Endodermal cell (in vitro differentiated cells): ENCODE results near the gene PCDHA1. TPM values are rescaled to one million over a fixed set of nuclear protein-coding genes. Genes with fewer than 3 reads are reported as not detected.

Source experiments
- DNase-seq: peaks from one replicate; pipeline ENCODE4 v3.0.0-alpha.2; 2017
- H3K27ac ChIP-seq: 2 replicates; pipeline ENCODE4 v1.5.1; 2013; ENCODE audit warnings: mild to moderate bottlenecking, low read depth, low read length, moderate library complexity
- H3K27me3 ChIP-seq: 2 replicates; pipeline ENCODE4 v1.6.1; 2013; ENCODE audit warnings: mild to moderate bottlenecking, low read length, moderate library complexity; ENCODE audit not compliant: insufficient read depth, control insufficient read depth, poor library complexity, severe bottlenecking
- H3K36me3 ChIP-seq: 2 replicates; pipeline ENCODE4 v1.7.0; 2013; ENCODE audit warnings: mild to moderate bottlenecking, low read length, moderate library complexity; ENCODE audit not compliant: control insufficient read depth, insufficient read depth
- H3K4me1 ChIP-seq: one replicate; pipeline ENCODE4 v1.7.0; 2013; ENCODE audit warnings: low read length; ENCODE audit not compliant: control insufficient read depth, insufficient read depth
- H3K4me3 ChIP-seq: 2 replicates; pipeline ENCODE4 v1.5.1; 2013; ENCODE audit warnings: mild to moderate bottlenecking, low read length, moderate library complexity
- H3K9ac ChIP-seq: 2 replicates; pipeline ENCODE4 v1.6.1; 2013; ENCODE audit warnings: mild to moderate bottlenecking, low read length, moderate library complexity; ENCODE audit not compliant: poor library complexity, severe bottlenecking; ENCODE audit errors: extremely low read depth
- H3K9me3 ChIP-seq: 2 replicates; pipeline ENCODE4 v1.6.1; 2013; ENCODE audit warnings: mild to moderate bottlenecking, low read length, moderate library complexity; ENCODE audit not compliant: control insufficient read depth
- H3K27ac Mint-ChIP-seq: 2 replicates; pipeline ENCODE4 v1.8.0; 2020; ENCODE audit warnings: mixed read lengths
- H3K27me3 Mint-ChIP-seq: 2 replicates; pipeline ENCODE4 v1.8.0; 2021; ENCODE audit warnings: mild to moderate bottlenecking, mixed read lengths; ENCODE audit not compliant: insufficient read depth
- H3K36me3 Mint-ChIP-seq: 2 replicates; pipeline ENCODE4 v1.8.0; 2020; ENCODE audit warnings: low read depth, mixed read lengths
- H3K4me1 Mint-ChIP-seq: 2 replicates; pipeline ENCODE4 v1.8.0; 2020; ENCODE audit warnings: mixed read lengths
- H3K4me3 Mint-ChIP-seq: 2 replicates; pipeline ENCODE4 v1.8.0; 2020; ENCODE audit warnings: mild to moderate bottlenecking, moderate library complexity, mixed read lengths
- H3K9me3 Mint-ChIP-seq: 2 replicates; pipeline ENCODE4 v1.8.0; 2020; ENCODE audit warnings: mild to moderate bottlenecking, mixed read lengths
- WGBS, 2 experiments: methylation state at CpG; one replicate each; pipeline versions ENCODE4 v1.1.5 to v1.1.7; 2013; ENCODE audit warnings: missing lambda C conversion rate in 2 of 2, mixed read lengths in 1 of 2; ENCODE audit not compliant: insufficient coverage in 1 of 2, insufficient read length in 1 of 2; 5-methylcytosine and 5-hydroxymethylcytosine counted together
- total RNA-seq, 2 donors: library from RNA; stranded (reverse); fragmentation: NEBNext Ultra II Directional in 1 of 2; extraction: Animal tissue kit (Norgen Biotek cat#: 25700) in 1 of 2; gene quantifications; 2 replicates in 1 of 2; 3 replicates in 1 of 2; pipeline ENCODE4 v1.2.1, GENCODE V29; 2021
- TF ChIP-seq, protein P1 (sequence below): fragments of 200-600 bp; sonication (generic); conservative IDR thresholded peaks from 2 replicates; pipeline ENCODE4 v1.5.0; 2021; ENCODE audit warnings: antibody characterized with exemption, mild to moderate bottlenecking

The PCDHA1 gene
- total RNA-seq, 2 donors from 2014 or later = 0.18 to 2.9 TPM

DNA sequence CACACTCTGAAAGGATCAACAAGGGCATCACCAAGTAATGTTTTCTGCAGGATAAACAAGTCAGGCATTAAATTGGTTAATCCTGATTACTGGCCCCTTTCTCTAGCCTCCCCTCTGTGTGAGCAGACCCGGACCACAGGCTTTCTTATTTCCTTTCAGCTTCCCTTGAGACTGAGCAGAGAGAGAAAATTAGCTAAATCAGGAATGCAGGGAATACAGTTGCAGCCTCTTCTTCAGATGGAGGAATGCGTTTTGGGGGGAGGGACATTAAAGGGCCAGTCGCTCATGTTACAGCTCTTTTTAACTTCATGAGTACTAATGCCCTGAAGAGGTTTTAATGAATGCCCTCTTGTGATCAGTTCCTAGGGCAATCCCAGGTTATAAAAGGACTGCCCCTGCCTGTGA, 200.2 kb downstream of the PCDHA1 start:
- WGBS, 2 experiments = 0 to 11% methylated on average over 2 to 3 of the region's 3 CpGs
- no peak overlapping the region for H3K4me3 ChIP-seq
- H3K27me3 Mint-ChIP-seq = peaks cover 54% of the 10 kb centered on the region
- H3K36me3 Mint-ChIP-seq = peaks cover 3% of the 10 kb centered on the region
- H3K9ac ChIP-seq = no peak overlapping the region
- peak overlapping the region; percentile 69 for H3K27ac ChIP-seq
- H3K27ac Mint-ChIP-seq = peak overlapping the region; percentile 35
- H3K9me3 Mint-ChIP-seq = no peaks in the 10 kb centered on the region
- TF ChIP-seq, protein P1, sequence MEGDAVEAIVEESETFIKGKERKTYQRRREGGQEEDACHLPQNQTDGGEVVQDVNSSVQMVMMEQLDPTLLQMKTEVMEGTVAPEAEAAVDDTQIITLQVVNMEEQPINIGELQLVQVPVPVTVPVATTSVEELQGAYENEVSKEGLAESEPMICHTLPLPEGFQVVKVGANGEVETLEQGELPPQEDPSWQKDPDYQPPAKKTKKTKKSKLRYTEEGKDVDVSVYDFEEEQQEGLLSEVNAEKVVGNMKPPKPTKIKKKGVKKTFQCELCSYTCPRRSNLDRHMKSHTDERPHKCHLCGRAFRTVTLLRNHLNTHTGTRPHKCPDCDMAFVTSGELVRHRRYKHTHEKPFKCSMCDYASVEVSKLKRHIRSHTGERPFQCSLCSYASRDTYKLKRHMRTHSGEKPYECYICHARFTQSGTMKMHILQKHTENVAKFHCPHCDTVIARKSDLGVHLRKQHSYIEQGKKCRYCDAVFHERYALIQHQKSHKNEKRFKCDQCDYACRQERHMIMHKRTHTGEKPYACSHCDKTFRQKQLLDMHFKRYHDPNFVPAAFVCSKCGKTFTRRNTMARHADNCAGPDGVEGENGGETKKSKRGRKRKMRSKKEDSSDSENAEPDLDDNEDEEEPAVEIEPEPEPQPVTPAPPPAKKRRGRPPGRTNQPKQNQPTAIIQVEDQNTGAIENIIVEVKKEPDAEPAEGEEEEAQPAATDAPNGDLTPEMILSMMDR = no peak
- H3K36me3 ChIP-seq = no peaks in the 10 kb centered on the region
- no peaks in the 10 kb centered on the region for H3K4me1 ChIP-seq
- no peak overlapping the region for H3K4me3 Mint-ChIP-seq
- peak; percentile 75 for DNase-seq
- peaks cover 44% of the 10 kb centered on the region for H3K27me3 ChIP-seq
- H3K9me3 ChIP-seq = no peaks in the 10 kb centered on the region
- peaks cover 36% of the 10 kb centered on the region for H3K4me1 Mint-ChIP-seq

DNA sequence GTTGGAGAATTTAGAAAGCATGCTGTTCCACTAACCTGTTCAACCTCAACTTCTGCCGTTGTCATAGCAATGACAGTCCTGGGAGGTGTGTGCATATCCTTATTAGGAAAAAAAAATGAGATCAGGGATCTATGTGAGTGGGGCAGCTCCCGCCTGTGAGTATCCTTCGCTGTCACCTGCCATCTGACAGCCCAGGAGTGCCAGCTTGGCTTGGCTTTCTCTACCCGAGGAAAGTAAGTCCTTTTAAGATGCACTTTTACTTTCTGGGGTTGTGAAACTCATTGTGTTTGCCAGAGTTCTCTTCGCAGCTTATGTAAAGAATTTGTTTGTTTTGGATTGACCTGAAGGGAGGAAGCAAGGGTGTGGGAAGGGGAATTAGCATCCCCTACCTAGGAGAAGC, 202.2 kb downstream of the PCDHA1 start:
- Histone ChIP-seq H3K4me1 (no peaks in the 10 kb centered on the region), H3K9ac (no peak overlapping the region), H3K4me3 (no peak overlapping the region), H3K36me3 (no peaks in the 10 kb centered on the region), H3K27ac (no peak overlapping the region), H3K27me3 (peaks cover 50% of the 10 kb centered on the region), H3K9me3 (no peaks in the 10 kb centered on the region)
- Mint-ChIP-seq H3K36me3 (no peaks in the 10 kb centered on the region), H3K9me3 (no peaks in the 10 kb centered on the region), H3K27me3 (peaks cover 56% of the 10 kb centered on the region), H3K27ac (no peak overlapping the region), H3K4me3 (no peak overlapping the region), H3K4me1 (peaks cover 36% of the 10 kb centered on the region)
- TF ChIP-seq, protein P1 = no peak
- 55 to 58% methylated on average over 4 to 5 of the region's 5 CpGs for WGBS, 2 experiments
- no peak for DNase-seq

DNA sequence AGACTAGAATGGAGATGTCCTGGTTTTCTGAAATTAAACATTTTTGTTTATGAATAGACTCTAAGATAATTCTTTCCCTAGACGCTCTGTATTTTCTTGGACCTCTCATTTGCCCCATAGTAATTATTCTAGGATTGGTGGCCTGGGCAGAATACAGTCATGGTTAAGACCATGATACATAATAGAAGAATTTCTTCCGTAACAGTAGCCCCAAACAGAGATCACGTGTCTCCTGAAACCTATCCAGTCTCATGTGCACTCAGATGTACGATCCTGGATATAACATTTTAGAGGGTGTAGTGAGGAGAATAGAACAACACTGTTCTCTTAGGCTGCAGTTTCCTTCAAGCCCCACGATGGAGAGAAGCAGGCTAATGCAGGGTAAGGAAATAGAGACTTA, 202.7 kb downstream of the PCDHA1 start:
- H3K4me1 Mint-ChIP-seq = peaks cover 36% of the 10 kb centered on the region
- TF ChIP-seq, protein P1 = no peak
- Histone ChIP-seq H3K4me3 (no peak overlapping the region), H3K36me3 (no peaks in the 10 kb centered on the region), H3K9ac (no peak overlapping the region), H3K27me3 (peaks cover 50% of the 10 kb centered on the region), H3K27ac (no peak overlapping the region), H3K4me1 (no peaks in the 10 kb centered on the region), H3K9me3 (no peaks in the 10 kb centered on the region)
- no peak for DNase-seq
- H3K27ac Mint-ChIP-seq = no peak overlapping the region
- no peaks in the 10 kb centered on the region for H3K36me3 Mint-ChIP-seq
- WGBS, 2 experiments = 94% methylated on average over 5 of the region's 5 CpGs; no CpG with 5 or more reads in 1 of the 2 experiments
- H3K27me3 Mint-ChIP-seq = peaks cover 56% of the 10 kb centered on the region
- no peaks in the 10 kb centered on the region for H3K9me3 Mint-ChIP-seq
- no peak overlapping the region for H3K4me3 Mint-ChIP-seq
